Testis (tissue), 2 donors: ENCODE results near the gene EIPR1.

Experiments used
- CTCF ChIP-seq, 3 experiments: fragments of 450-650 bp in 2 of 3; fragments of 200-600 bp in 1 of 3; sonication (generic) in 1 of 3; IDR thresholded peaks; one replicate each; pipeline ENCODE4 v1.5.1; 2016 to 2019; ENCODE audit warnings: antibody characterized with exemption in 3 of 3, mild to moderate bottlenecking in 2 of 3, moderate library complexity in 1 of 3
- POLR2A ChIP-seq: fragments of 450-650 bp; IDR thresholded peaks from one replicate; pipeline ENCODE4 v1.6.1; 2017; ENCODE audit warnings: antibody characterized with exemption, mild to moderate bottlenecking, moderate library complexity

DNA sequence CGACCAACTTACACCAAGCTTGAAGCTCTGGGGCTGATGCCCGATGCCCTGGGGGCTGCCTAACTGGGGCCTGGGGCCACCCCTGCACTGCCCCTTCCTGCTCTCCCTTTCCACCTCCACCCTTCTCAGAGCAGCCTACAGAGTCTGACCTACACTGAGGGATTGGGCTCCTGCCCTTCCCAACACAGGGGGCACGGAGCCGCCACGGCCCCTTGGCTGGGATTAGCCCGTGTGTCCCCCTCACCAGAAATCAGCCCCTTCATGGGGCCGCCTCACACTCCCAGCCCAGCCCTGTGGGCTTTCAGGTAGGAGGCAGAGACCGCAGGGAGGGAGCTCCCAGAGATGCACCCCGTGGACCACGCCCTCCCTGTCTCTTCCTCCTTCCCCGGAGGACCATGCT is 198.0 kb downstream of the EIPR1 start:
- TF ChIP-seq POLR2A (no peak), CTCF (IDR thresholded peaks at IDR 0.05) (no peak)
